H1 (cell line): ENCODE measurements around the gene TBC1D23. TPM values are rescaled to one million over a fixed set of nuclear protein-coding genes. Genes with fewer than 3 reads are reported as not detected.

Source experiments
- CTCF ChIA-PET: fragments of 300-600 bp; sonication (Branson Sonifier 250); formaldehyde crosslinking; loops from one replicate; lab custom pipeline; 2021; ENCODE audit not compliant: partially characterized antibody; lab: Charles Lee
- POLR2A ChIA-PET: fragments of 300-600 bp; sonication (Branson Sonifier 250); formaldehyde crosslinking; loops from one replicate; lab custom pipeline; 2021; ENCODE audit warnings: inconsistent platforms; ENCODE audit not compliant: partially characterized antibody; lab: Charles Lee
- DNase-seq, 2 experiments: peaks; one replicate each; pipeline versions ENCODE4 v3.0.0 to v3.0.0-alpha.2; 2010 to 2022; ENCODE audit warnings: low spot score in 2 of 2, low read depth in 1 of 2, mixed read lengths in 1 of 2
- FAIRE-seq: peaks from 2 replicates; lab custom pipeline; 2011; peaks lifted over from hg19 to GRCh38; lab: Jason Lieb, UNC
- H2AFZ ChIP-seq: 2 replicates; pipeline ENCODE4 v1.8.1; 2012; ENCODE audit warnings: low read length, inconsistent platforms
- H2AK5ac ChIP-seq: 2 replicates; pipeline ENCODE4 v1.6.1; 2013; ENCODE audit warnings: low read depth, low read length
- H2BK120ac ChIP-seq: replicated peaks from 2 replicates; pipeline ENCODE3; 2013; ENCODE audit warnings: low read depth, low read length, inconsistent platforms
- H2BK12ac ChIP-seq: 2 replicates; pipeline ENCODE4 v1.6.1; 2013; ENCODE audit warnings: low read depth, low read length
- H2BK15ac ChIP-seq: 2 replicates; pipeline ENCODE4 v1.6.1; 2013; ENCODE audit warnings: low read length
- H2BK20ac ChIP-seq: 2 replicates; pipeline ENCODE4 v1.6.1; 2013; ENCODE audit warnings: low read length
- H2BK5ac ChIP-seq: 2 replicates; pipeline ENCODE4 v1.6.1; 2013; ENCODE audit warnings: low read depth, low read length
- H3K14ac ChIP-seq: 2 replicates; pipeline ENCODE4 v1.6.1; 2013; ENCODE audit warnings: inconsistent platforms; ENCODE audit not compliant: insufficient read length
- H3K18ac ChIP-seq: 2 replicates; pipeline ENCODE4 v1.6.1; 2013; ENCODE audit warnings: low read length; ENCODE audit errors: extremely low read depth
- H3K23ac ChIP-seq: 2 replicates; pipeline ENCODE4 v1.6.1; 2013; ENCODE audit warnings: inconsistent platforms; ENCODE audit not compliant: insufficient read length
- H3K23me2 ChIP-seq: 2 replicates; pipeline ENCODE4 v1.6.1; 2013; ENCODE audit warnings: low read depth, low read length
- H3K27ac ChIP-seq: 2 replicates; pipeline ENCODE4 v1.6.1; 2011; ENCODE audit warnings: low read depth, low read length, inconsistent platforms
- H3K27me3 ChIP-seq, 4 experiments: replicated peaks in 1 of 4; 1 replicate in 1 of 4; 2 replicates in 3 of 4; pipeline versions ENCODE4 v1.6.1 to v1.8.1; 2011 to 2013; ENCODE audit warnings: low read length in 3 of 4, mild to moderate bottlenecking in 3 of 4, inconsistent platforms in 2 of 4, mixed read lengths in 2 of 4, moderate library complexity in 1 of 4; ENCODE audit not compliant: control insufficient read depth in 3 of 4, insufficient read depth in 3 of 4; ENCODE audit errors: extremely low read depth in 1 of 4
- H3K36me3 ChIP-seq, 4 experiments: 2 replicates each; pipeline versions ENCODE4 v1.6.1 to v1.8.1; 2011 to 2013; ENCODE audit warnings: mild to moderate bottlenecking in 4 of 4, low read length in 3 of 4, moderate library complexity in 2 of 4, control low read depth in 1 of 4, inconsistent platforms in 1 of 4; ENCODE audit not compliant: insufficient read depth in 4 of 4, control insufficient read depth in 2 of 4
- H3K4ac ChIP-seq: replicated peaks from 2 replicates; pipeline ENCODE3; 2013; ENCODE audit warnings: low read length, low read depth, mixed read lengths, inconsistent platforms; ENCODE audit not compliant: insufficient read length
- H3K4me1 ChIP-seq, 4 experiments: replicated peaks in 1 of 4; 1 replicate in 1 of 4; 2 replicates in 3 of 4; pipeline versions ENCODE4 v1.6.1 to v1.8.1; 2011 to 2013; ENCODE audit warnings: low read length in 3 of 4, inconsistent platforms in 2 of 4, mixed read lengths in 1 of 4; ENCODE audit not compliant: insufficient read depth in 4 of 4, control insufficient read depth in 3 of 4
- H3K4me2 ChIP-seq, 2 experiments: 2 replicates each; pipeline versions ENCODE4 v1.6.1 to v1.8.1; 2011 to 2013; ENCODE audit warnings: low read depth in 2 of 2, low read length in 2 of 2, control low read depth in 1 of 2, inconsistent platforms in 1 of 2, mild to moderate bottlenecking in 1 of 2; ENCODE audit not compliant: insufficient read depth in 1 of 2
- H3K4me3 ChIP-seq, 4 experiments: fragments of 200-600, 300-600 bp in 1 of 4; sonication (generic), shearing (Covaris generic), sonication (Bioruptor Twin) in 1 of 4; 2 replicates each; pipeline versions ENCODE4 v1.5.1 to v1.8.1; 2011 to 2016; ENCODE audit warnings: low read length in 4 of 4, low read depth in 3 of 4, control low read depth in 2 of 4, inconsistent platforms in 2 of 4, mild to moderate bottlenecking in 2 of 4, mixed read lengths in 1 of 4, moderate library complexity in 1 of 4; ENCODE audit not compliant: insufficient read depth in 2 of 4; ENCODE audit errors: extremely low read depth in 1 of 4
- H3K56ac ChIP-seq: replicated peaks from 2 replicates; pipeline ENCODE3; 2013; ENCODE audit warnings: low read depth, mild to moderate bottlenecking, mixed read lengths, low read length, inconsistent platforms; ENCODE audit not compliant: insufficient read length
- H3K79me1 ChIP-seq: 2 replicates; pipeline ENCODE4 v1.6.1; 2013; ENCODE audit warnings: low read depth, low read length, control low read depth
- H3K79me2 ChIP-seq, 2 experiments: 2 replicates each; pipeline versions ENCODE4 v1.6.1 to v1.8.1; 2012 to 2013; ENCODE audit warnings: low read length in 2 of 2, mild to moderate bottlenecking in 2 of 2, inconsistent platforms in 1 of 2; ENCODE audit not compliant: insufficient read depth in 2 of 2, control insufficient read depth in 1 of 2
- H3K9ac ChIP-seq, 4 experiments: replicated peaks in 1 of 4; 1 replicate in 1 of 4; 2 replicates in 3 of 4; pipeline versions ENCODE4 v1.6.1 to v1.8.1; 2011 to 2013; ENCODE audit warnings: low read depth in 3 of 4, low read length in 3 of 4, control low read depth in 2 of 4, mild to moderate bottlenecking in 2 of 4, moderate library complexity in 2 of 4, inconsistent platforms in 1 of 4; ENCODE audit errors: extremely low read depth in 1 of 4
- H3K9me3 ChIP-seq, 2 experiments: 2 replicates each; pipeline versions ENCODE4 v1.6.1 to v1.8.1; 2012 to 2013; ENCODE audit warnings: mild to moderate bottlenecking in 2 of 2, moderate library complexity in 2 of 2, control low read depth in 1 of 2, inconsistent platforms in 1 of 2, low read depth in 1 of 2, low read length in 1 of 2, mixed read lengths in 1 of 2; ENCODE audit not compliant: insufficient read depth in 2 of 2
- H4K20me1 ChIP-seq, 2 experiments: replicated peaks in 1 of 2; 2 replicates each; pipeline versions ENCODE3 to v1.8.1; 2011 to 2013; ENCODE audit warnings: inconsistent platforms in 2 of 2, low read length in 2 of 2, mild to moderate bottlenecking in 1 of 2; ENCODE audit not compliant: insufficient read depth in 2 of 2, control insufficient read depth in 1 of 2
- H4K5ac ChIP-seq: 2 replicates; pipeline ENCODE4 v1.6.1; 2013; ENCODE audit warnings: low read length, low read depth, mixed read lengths, inconsistent platforms; ENCODE audit not compliant: insufficient read length
- H4K8ac ChIP-seq: 2 replicates; pipeline ENCODE4 v1.8.0; 2013; ENCODE audit warnings: mild to moderate bottlenecking, moderate library complexity, low read length, inconsistent platforms; ENCODE audit not compliant: insufficient read depth; ENCODE audit errors: extremely low read depth
- H4K91ac ChIP-seq: replicated peaks from 2 replicates; pipeline ENCODE3; 2013; ENCODE audit warnings: low read length, mixed read lengths, inconsistent platforms; ENCODE audit not compliant: insufficient read length
- E2F6 ChIP-seq: IDR thresholded peaks from 2 replicates; pipeline ENCODE4 v1.6.1; 2012; ENCODE audit warnings: inconsistent platforms
- EGR1 ChIP-seq: IDR thresholded peaks from 2 replicates; pipeline ENCODE4 v1.6.1; 2011; ENCODE audit warnings: low read depth, low read length, borderline replicate concordance
- GABPA ChIP-seq: IDR thresholded peaks from 2 replicates; pipeline ENCODE4 v1.6.1; 2011; ENCODE audit warnings: mild to moderate bottlenecking, low read length, moderate library complexity, borderline replicate concordance; ENCODE audit not compliant: insufficient read depth
- HDAC6 ChIP-seq: IDR thresholded peaks from one replicate; pipeline ENCODE4 v1.7.1; 2012; ENCODE audit warnings: low read depth, mild to moderate bottlenecking, inconsistent platforms, low read length, moderate library complexity
- JUND ChIP-seq: IDR thresholded peaks from 2 replicates; pipeline ENCODE4 v1.6.1; 2011; ENCODE audit warnings: mild to moderate bottlenecking, improper control_type of control experiment, low read length
- KDM4A ChIP-seq: IDR thresholded peaks from one replicate; pipeline ENCODE4 v1.7.1; 2012; ENCODE audit warnings: low read depth, mild to moderate bottlenecking, moderate library complexity, low read length, inconsistent platforms; ENCODE audit not compliant: severe bottlenecking
- MAFK ChIP-seq: IDR thresholded peaks from 2 replicates; pipeline ENCODE4 v1.6.1; 2012; ENCODE audit warnings: low read depth, mild to moderate bottlenecking, improper control_type of control experiment, low read length
- MAX ChIP-seq: IDR thresholded peaks from 2 replicates; pipeline ENCODE4 v1.6.1; 2012; ENCODE audit warnings: inconsistent platforms
- NRF1 ChIP-seq: IDR thresholded peaks from 2 replicates; pipeline ENCODE4 v1.6.1; 2011; ENCODE audit warnings: mild to moderate bottlenecking, low read depth, low read length, improper control_type of control experiment
- RXRA ChIP-seq: IDR thresholded peaks from 2 replicates; pipeline ENCODE4 v1.6.1; 2011; ENCODE audit warnings: low read depth, mild to moderate bottlenecking, low read length, moderate library complexity; ENCODE audit not compliant: insufficient read depth
- SP1 ChIP-seq: IDR thresholded peaks from 2 replicates; pipeline ENCODE4 v1.6.1; 2011; ENCODE audit warnings: low read depth, low read length
- SP2 ChIP-seq: IDR thresholded peaks from 2 replicates; pipeline ENCODE4 v1.6.1; 2012; ENCODE audit warnings: mild to moderate bottlenecking, low read length, inconsistent platforms
- SUZ12 ChIP-seq: fragments of 200-600 bp; sonication (generic); IDR thresholded peaks from 2 replicates; pipeline ENCODE4 v1.6.1; 2012; ENCODE audit warnings: mild to moderate bottlenecking, inconsistent platforms, low read length, moderate library complexity, mixed read lengths
- YY1 ChIP-seq: IDR thresholded peaks from 2 replicates; pipeline ENCODE4 v1.6.1; 2011; ENCODE audit warnings: low read depth, mild to moderate bottlenecking, low read length
- WGBS, 2 experiments: shearing (Covaris generic) in 1 of 2; methylation state at CpG; one replicate each; pipeline versions ENCODE4 v1.1.6 to v1.1.7; 2013 to 2015; ENCODE audit warnings: low lambda C conversion rate in 2 of 2, mixed read lengths in 2 of 2, inconsistent platforms in 1 of 2, low coverage in 1 of 2, missing lambda C conversion rate in 1 of 2; ENCODE audit not compliant: insufficient replicate concordance in 2 of 2, insufficient coverage in 1 of 2, insufficient read length in 1 of 2; ENCODE audit errors: extremely low coverage in 1 of 2, missing lambda C conversion rate in 1 of 2; 5-methylcytosine and 5-hydroxymethylcytosine counted together
- polyA plus RNA-seq, 7 experiments: library from polyadenylated mRNA; depleted of rRNA in 3 of 7; stranded (reverse) in 5 of 7; unstranded in 2 of 7; fragments of >200 nt in 5 of 7; fragments of 200-250 nt in 2 of 7; gene quantifications; 1 replicate in 5 of 7; 2 replicates in 1 of 7; 4 replicates in 1 of 7; pipeline versions ENCODE4 v1.2.1 to v1.2.3, GENCODE V29; 2011 to 2013; ENCODE audit warnings: missing spikeins in 2 of 7, mixed read lengths in 2 of 7
- total RNA-seq: library from RNA; stranded (reverse); fragmentation: NEBNext Ultra II Directional; extraction: Animal tissue kit (Norgen Biotek cat#: 25700); gene quantifications from 2 replicates; pipeline ENCODE4 v1.2.1, GENCODE V29; 2021

Gene TBC1D23
- total and polyA plus RNA-seq, 2 of the 8 experiments (the other 6 are each of a cell fraction or from before 2014, with no cell fraction given) = 6.4 to 29.3 TPM

GRCh38 chr3:100306695-100307094 is 45.9 kb downstream of the TBC1D23 start:
- H3K4me2 ChIP-seq = no peak overlapping the region
- H2BK5ac ChIP-seq = no peak overlapping the region
- H3K79me2 ChIP-seq = no peaks in the 10 kb centered on the region
- POLR2A ChIA-PET = interaction anchor here (0.9 kb wide), 1 partner anchor 9 kb away, joined by 4 read pairs; no protein-coding TSS in a partner anchor
- H2BK20ac ChIP-seq = no peak overlapping the region
- CTCF ChIA-PET = interaction anchor here (1.6 kb wide), 1 partner anchor 10 kb away, joined by 5 read pairs; no protein-coding TSS in a partner anchor
- H3K27me3 ChIP-seq = no peaks in the 10 kb centered on the region
- TF ChIP-seq SP2 = no peak
- no peak for TF ChIP-seq HDAC6
- no peak for TF ChIP-seq RXRA
- no peak for TF ChIP-seq JUND
- TF ChIP-seq NRF1 = no peak
- TF ChIP-seq KDM4A = no peak
- no peak for TF ChIP-seq MAFK
- no peak for TF ChIP-seq YY1
- no peak for TF ChIP-seq GABPA
- no peak for TF ChIP-seq SP1
- no peak for TF ChIP-seq SUZ12
- TF ChIP-seq E2F6 = no peak
- no peak for TF ChIP-seq MAX
- TF ChIP-seq EGR1 = no peak
- WGBS, 2 experiments = 100% methylated on average over 1 of the region's 1 CpG; no CpG with 5 or more reads in 1 of the 2 experiments
- H3K4me3 ChIP-seq = no peak overlapping the region
- no peak overlapping the region for H3K56ac ChIP-seq
- H3K79me1 ChIP-seq = no peaks in the 10 kb centered on the region
- no peaks in the 10 kb centered on the region for H3K23me2 ChIP-seq
- no peak overlapping the region for H2BK12ac ChIP-seq
- H3K4me1 ChIP-seq = peaks cover 0 to under 1% (median 0%) of the 10 kb centered on the region in 4 experiments; a peak in 2 of 7 replicates
- no peak overlapping the region for H4K5ac ChIP-seq
- no peak overlapping the region for H3K9ac ChIP-seq
- H4K91ac ChIP-seq = no peak overlapping the region
- H3K23ac ChIP-seq = no peak overlapping the region
- DNase-seq (no peak), FAIRE-seq (no peak)
- no peak overlapping the region for H3K4ac ChIP-seq
- no peak overlapping the region for H4K8ac ChIP-seq
- no peak overlapping the region for H2BK120ac ChIP-seq
- peaks cover 0 to 5% (median 0%) of the 10 kb centered on the region in 4 experiments; a peak in 1 of 8 replicates for H3K36me3 ChIP-seq
- no peak overlapping the region for H3K27ac ChIP-seq
- H2AK5ac ChIP-seq = no peak overlapping the region
- H3K9me3 ChIP-seq = no peaks in the 10 kb centered on the region
- no peak overlapping the region for H3K18ac ChIP-seq
- H4K20me1 ChIP-seq = no peaks in the 10 kb centered on the region
- no peak overlapping the region for H2AFZ ChIP-seq
- no peak overlapping the region for H2BK15ac ChIP-seq
- no peak overlapping the region for H3K14ac ChIP-seq
